ENCODE data around the gene SLC22A5. TPM values are rescaled to one million over a fixed set of nuclear protein-coding genes. Genes with fewer than 3 reads are reported as not detected.

SLC22A5 gene
- total and polyA plus RNA-seq, 9 of the 15 experiments (the other 6 are each of a cell fraction or from before 2014, with no cell fraction given): 3.0 to 16.6 (median 8.3) TPM

- TF ChIP-seq HDAC6 (IDR thresholded peaks at IDR 0.05; ENCODE audit: low read depth, low read length) (no peak), HES1 (IDR thresholded peaks at IDR 0.05; ENCODE audit: low read depth) (no peak), MTA1 (IDR thresholded peaks at IDR 0.05; ENCODE audit: borderline replicate concordance) (no peak), RREB1 (CRISPR knock-in tag; IDR thresholded peaks at IDR 0.05) (0 out of 2 replicates have a peak, but pooled peaks have one; percentile 7), NFYB (IDR thresholded peaks at IDR 0.05; ENCODE audit: extremely low read depth, insufficient read length) (no peak), ZNF740 (CRISPR knock-in tag; IDR thresholded peaks at IDR 0.05) (peak; percentile 21; the same call in 1 of the 2 replicates), ZNF740 (tag; IDR thresholded peaks at IDR 0.05) (no peak), SFPQ (IDR thresholded peaks at IDR 0.05; ENCODE audit: low read depth, low read length) (no peak), GATAD2B (IDR thresholded peaks at IDR 0.05; ENCODE audit: borderline replicate concordance) (no peak), ZNF197 (CRISPR knock-in tag; IDR thresholded peaks at IDR 0.05; ENCODE audit: low read depth) (peak; percentile 26; the same call in 1 of the 2 replicates), NKRF (IDR thresholded peaks at IDR 0.05; ENCODE audit: borderline replicate concordance) (no peak), EP300 (IDR thresholded peaks at IDR 0.05; ENCODE audit: low read length) (no peak), SMARCA5 (IDR thresholded peaks at IDR 0.05) (peak; percentile 10; the same call in 1 of the 2 replicates)
These were observed 56.5 kb downstream of the SLC22A5 start (continued) for GRCh38 chr5:132425975-132426524.
